Measurements from ENCODE around the gene WDR1.

- TF ChIP-seq CTCF (IDR thresholded peaks at IDR 0.05) (no peak), POLR2A (IDR thresholded peaks at IDR 0.05) (peak in 1 of 2 donors; percentile 36)
Measured at GRCh38 chr4:10115797-10116568, 616 bp downstream of the WDR1 start.

Measured in thyroid gland (tissue), 4 donors.